Suprapubic skin (tissue), 4 donors: ENCODE measurements around the gene PET117.

ENCODE experiments used
- CTCF ChIP-seq, 2 donors: fragments of 200-600 bp in 1 of 2; fragments of 450-650 bp in 1 of 2; sonication (generic) in 1 of 2; IDR thresholded peaks; one replicate each; pipeline ENCODE4 v1.5.1; 2016 to 2019; ENCODE audit warnings: antibody characterized with exemption in 2 of 2, mild to moderate bottlenecking in 1 of 2, moderate library complexity in 1 of 2
- EP300 ChIP-seq: sonication (generic); formaldehyde crosslinking; IDR thresholded peaks from one replicate; pipeline ENCODE4 v1.6.1; 2017; ENCODE audit warnings: antibody characterized with exemption
- POLR2A ChIP-seq, 2 donors: fragments of 450-650 bp; IDR thresholded peaks; one replicate each; pipeline ENCODE4 v1.6.1; 2017; ENCODE audit warnings: antibody characterized with exemption in 2 of 2, mild to moderate bottlenecking in 2 of 2, moderate library complexity in 2 of 2
- POLR2AphosphoS5 ChIP-seq, 3 donors: sonication (generic); formaldehyde crosslinking; IDR thresholded peaks; one replicate each; pipeline ENCODE4 v1.6.1; 2017; ENCODE audit warnings: antibody characterized with exemption in 3 of 3

- TF ChIP-seq POLR2A (IDR thresholded peaks at IDR 0.05) (no peak), CTCF (IDR thresholded peaks at IDR 0.05) (no peak), POLR2AphosphoS5 (IDR thresholded peaks at IDR 0.05) (no peak), EP300 (no peak)
Measured at GRCh38 chr20:18166950-18167349, 29.3 kb downstream of the PET117 start.
